Measurements from ENCODE around the gene DUSP23.

The DUSP23 gene

DNA sequence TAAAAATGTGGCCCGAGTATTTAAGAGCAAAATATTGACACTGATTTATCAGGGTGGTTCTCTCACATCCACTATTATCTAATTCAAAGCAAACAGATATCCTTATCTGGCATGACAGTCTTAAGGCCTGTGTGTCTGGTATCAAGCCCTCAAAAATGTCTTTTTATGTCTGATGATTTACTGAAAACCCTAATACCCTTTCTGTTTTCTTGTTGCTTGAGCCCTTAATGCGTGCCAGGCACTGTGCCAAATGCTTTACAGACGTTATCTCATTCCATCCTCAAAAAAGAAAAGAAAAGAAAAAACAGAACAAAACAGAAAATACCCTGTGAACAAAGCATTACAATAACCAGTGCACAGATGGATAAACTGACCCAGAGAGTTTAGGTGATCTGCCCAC is 5.7 kb downstream of the DUSP23 start:
- DNase-seq (ENCODE audit: low spot score), result no peak

- DNase-seq (ENCODE audit: low spot score), result peak; percentile 50
Observed at GRCh38 chr1:159786966-159787365, 6.2 kb downstream of the DUSP23 start.

DNA sequence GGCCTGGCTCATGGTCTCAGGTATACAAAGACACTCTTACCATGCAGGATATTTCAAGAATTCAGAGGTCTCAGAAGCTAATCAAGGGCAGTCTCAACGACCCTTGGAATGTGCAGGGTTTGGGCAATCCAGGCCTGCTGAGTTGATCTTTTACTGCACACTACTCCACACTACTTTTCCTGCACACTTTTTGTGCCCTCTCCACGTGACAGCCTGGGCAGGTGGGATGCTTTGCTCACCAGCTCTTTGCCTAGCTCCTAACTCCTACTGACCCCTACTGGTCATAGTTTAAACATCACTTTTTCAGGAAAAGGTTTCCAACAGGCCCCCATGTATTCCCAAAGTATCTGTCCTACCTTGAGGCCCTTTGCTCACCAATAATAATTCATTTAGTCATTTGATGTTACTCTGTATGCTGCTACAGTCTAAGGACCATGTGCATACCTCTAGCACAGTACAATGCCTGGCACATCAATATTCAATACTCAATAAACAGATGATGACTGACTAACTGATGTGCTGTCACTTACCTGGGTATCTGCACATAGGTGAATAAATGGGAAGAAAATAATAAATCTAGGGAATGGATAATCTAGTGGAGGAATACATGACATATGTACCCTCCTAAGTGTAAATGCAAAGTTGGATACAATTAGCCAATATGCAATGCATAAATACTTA is 9.6 kb downstream of the DUSP23 start:
- DNase-seq (ENCODE audit: low spot score), result peak; percentile 72

- no peak for DNase-seq (ENCODE audit: low spot score)
Observed at GRCh38 chr1:159791031-159791430, 10.3 kb downstream of the DUSP23 start.

- no peak for DNase-seq (ENCODE audit: low spot score)
Observed at GRCh38 chr1:159791461-159791860, 10.7 kb downstream of the DUSP23 start.

- DNase-seq (ENCODE audit: low spot score), result no peak
Observed at GRCh38 chr1:159795534-159795933, 14.8 kb downstream of the DUSP23 start.

GRCh38 chr1:159798893-159799292 is 18.1 kb downstream of the DUSP23 start:
- DNase-seq (ENCODE audit: low spot score), result peak; percentile 81

GRCh38 chr1:159799446-159799985 is 18.8 kb downstream of the DUSP23 start:
- DNase-seq (ENCODE audit: low spot score), result no peak

DNA sequence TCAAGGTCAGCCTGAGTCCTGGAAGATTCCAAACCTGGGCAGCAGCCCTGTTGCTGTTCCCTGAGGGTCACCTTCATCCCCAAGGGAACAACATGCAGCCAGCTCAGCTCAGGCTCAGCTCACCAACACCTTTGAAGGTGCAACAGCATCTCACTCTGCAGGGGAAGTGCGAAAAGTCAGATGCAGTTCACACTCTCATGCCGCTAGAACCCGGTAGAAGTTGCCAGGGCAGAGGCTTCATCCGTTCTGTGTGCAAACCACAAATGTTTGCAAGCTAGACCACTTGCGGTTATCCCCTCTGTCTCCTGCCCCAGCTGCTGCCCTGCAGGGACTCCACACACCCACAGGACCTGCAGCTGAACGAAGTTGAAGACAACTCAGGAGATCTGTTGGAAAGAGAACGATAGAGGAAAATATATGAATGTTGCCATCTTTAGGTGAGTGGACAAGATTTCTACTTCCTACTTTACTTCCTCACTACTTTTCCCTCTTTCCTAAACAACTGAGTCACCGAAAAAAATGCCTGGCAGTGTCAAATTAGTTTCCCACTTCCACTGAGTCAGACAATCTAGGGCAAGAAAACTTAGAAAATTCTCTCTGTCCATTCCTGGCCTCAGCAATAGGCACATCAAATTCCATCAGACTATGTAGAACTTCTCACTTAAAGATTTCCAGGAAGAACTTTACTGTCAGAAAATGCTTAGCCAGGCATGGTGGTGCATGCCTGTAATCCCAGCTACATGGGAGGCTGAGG is 19.6 kb downstream of the DUSP23 start:
- DNase-seq (ENCODE audit: low spot score), result no peak

- no peak for DNase-seq (ENCODE audit: low spot score)
Observed at GRCh38 chr1:159802111-159802510, 21.3 kb downstream of the DUSP23 start, which contains the start of gene FCRL6. FCRL6 (plus strand) TSS chr1:159802360; CDS start chr1:159802425, 65 bp downstream.

DNA sequence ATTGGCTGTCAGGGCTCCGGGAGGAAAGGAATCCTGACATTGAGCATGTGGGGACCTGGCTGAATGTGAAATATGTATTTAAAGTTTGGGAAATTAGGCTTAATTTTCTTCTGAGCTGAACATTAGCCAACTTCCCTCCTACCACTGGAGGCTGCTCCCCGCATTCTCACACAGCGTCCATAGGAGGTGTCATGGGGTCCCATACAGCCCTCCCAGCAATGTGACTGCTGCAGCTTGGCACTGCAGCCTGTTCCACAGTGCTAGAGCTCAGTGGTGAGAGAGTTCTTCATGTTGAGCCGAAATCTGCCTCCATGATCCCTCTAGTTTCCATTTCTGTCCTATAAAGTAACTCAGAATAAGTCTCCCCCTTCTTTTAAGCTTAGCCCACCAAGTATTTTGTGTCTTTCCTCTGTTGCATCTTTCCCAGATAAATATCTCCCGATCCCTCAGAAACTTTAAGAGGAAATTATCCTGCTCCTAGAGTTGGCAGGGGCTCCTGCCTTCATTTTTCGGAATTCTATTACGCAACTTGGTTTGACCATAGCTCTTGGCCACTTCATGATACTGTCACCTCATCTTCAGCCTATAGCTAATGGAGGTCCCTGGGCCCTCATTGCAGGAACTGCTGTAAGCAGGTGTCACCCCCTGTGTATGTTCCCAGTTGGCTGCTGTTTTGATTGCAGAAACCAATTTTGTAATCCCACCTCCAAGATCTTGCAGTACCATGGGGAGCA is 23.4 kb downstream of the DUSP23 start:
- no peak for DNase-seq (ENCODE audit: low spot score)

GRCh38 chr1:159804924-159805323 is 24.2 kb downstream of the DUSP23 start:
- DNase-seq (ENCODE audit: low spot score), result no peak

GRCh38 chr1:159815926-159816325 is 35.2 kb downstream of the DUSP23 start:
- DNase-seq (ENCODE audit: low spot score), result no peak

DNA sequence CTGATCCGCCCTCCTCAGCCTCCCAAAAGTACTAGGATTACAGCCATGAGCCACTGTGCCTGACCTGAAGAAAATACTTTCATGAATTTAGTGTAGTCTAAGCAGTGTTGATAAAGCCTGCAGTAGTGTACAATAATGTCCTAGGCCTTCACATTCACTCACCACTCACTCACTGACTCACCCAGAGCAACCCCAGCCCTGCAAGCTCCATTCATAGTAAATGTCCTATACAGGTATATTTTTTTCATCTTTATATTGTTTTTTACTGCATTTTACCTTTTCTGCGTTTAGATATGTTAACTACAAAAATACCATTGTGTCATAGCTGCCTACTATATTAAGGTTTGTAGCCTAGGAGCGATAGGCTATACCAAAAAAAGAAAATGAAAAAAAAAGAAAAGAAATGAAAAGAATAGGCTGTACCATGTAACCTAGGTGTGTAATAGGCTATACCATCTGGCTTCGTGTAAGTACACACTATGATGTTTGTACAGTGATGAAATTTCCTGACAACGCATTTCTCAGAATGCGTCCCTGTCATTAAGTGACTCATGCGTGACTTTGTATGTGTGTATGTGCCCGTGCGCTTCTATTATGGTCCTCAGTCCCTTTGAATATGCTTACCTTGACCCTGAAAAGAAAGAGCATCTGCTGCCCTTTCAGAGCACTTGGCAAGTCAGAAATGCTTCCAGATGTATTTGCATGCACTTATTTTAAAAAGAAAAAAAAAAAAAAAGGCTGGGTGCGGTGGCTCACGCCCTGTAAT is 36.7 kb downstream of the DUSP23 start:
- no peak for DNase-seq (ENCODE audit: low spot score)

- peak; percentile 73 for DNase-seq (ENCODE audit: low spot score)
Observed at GRCh38 chr1:159821171-159821867, 40.6 kb downstream of the DUSP23 start.

GRCh38 chr1:159823406-159823805 is 42.6 kb downstream of the DUSP23 start:
- DNase-seq (ENCODE audit: low spot score), result peak; percentile 93

- no peak for DNase-seq (ENCODE audit: low spot score)
Observed at GRCh38 chr1:159825564-159825963, 44.8 kb downstream of the DUSP23 start.

DNA sequence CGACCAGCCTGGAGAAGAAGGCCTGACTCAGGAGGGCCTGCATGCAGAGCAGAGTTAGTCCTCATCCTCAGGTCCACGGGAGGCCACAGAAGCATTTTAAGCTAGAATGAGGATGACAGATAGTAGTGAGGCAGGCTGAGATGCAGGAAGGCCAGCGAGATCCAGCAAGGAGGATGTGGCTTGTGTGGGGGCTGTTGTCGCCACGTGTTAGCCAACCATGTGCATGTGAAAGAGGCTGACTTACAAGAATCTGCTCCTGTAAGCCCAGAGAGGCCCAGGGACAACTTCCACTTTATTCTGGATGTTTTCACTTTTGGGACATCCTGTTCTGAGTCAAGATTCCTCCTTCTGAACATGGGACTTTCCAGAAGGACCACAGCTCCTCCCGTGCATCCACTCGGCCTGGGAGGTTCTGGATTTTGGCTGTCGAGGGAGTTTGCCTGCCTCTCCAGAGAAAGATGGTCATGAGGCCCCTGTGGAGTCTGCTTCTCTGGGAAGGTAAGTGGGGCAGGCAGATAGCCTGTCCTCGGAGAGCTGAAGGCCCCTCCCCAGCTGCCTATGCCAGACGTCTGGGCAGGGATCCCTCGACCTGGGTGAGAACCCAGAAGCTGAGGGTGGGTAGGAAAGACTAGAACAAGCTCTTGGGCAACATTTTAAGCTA is 45.8 kb downstream of the DUSP23 start, which contains the start of gene SLAMF8:
Gene SLAMF8 (plus strand): TSS at position 433 of the 661 bp plus-strand sequence. CDS start 26 bp downstream, at position 459.
- DNase-seq (ENCODE audit: low spot score), result no peak

- no peak for DNase-seq (ENCODE audit: low spot score)
Observed at GRCh38 chr1:159827102-159827490, 46.3 kb downstream of the DUSP23 start.

- DNase-seq (ENCODE audit: low spot score), result no peak
Observed at GRCh38 chr1:159827549-159827948, 46.8 kb downstream of the DUSP23 start.

All from D341Med (cell line).